Esophagus muscularis mucosa (tissue), 4 donors: ENCODE data around the gene ATG13. TPM values are rescaled to one million over a fixed set of nuclear protein-coding genes. Genes with fewer than 3 reads are reported as not detected.

Experiments used
- DNase-seq: peaks from one replicate; pipeline ENCODE4 v3.0.0-alpha.2; 2017; ENCODE audit errors: extremely low spot score
- H3K27ac ChIP-seq, 4 donors: fragments of 200-600 bp; sonication (generic); replicated peaks in 1 of 4; 1 replicate in 3 of 4; 2 replicates in 1 of 4; pipeline ENCODE4 v1.5.1; 2016 to 2019; ENCODE audit warnings: mild to moderate bottlenecking in 1 of 4
- H3K27me3 ChIP-seq, 4 donors: fragments of 200-600 bp; sonication (generic); one replicate each; pipeline versions ENCODE4 v1.5.1 to v1.6.0; 2016 to 2019
- H3K36me3 ChIP-seq, 4 donors: fragments of 200-600 bp; sonication (generic); one replicate each; pipeline ENCODE4 v1.5.1; 2016 to 2019
- H3K4me1 ChIP-seq, 4 donors: fragments of 200-600 bp; sonication (generic); one replicate each; pipeline ENCODE4 v1.5.1; 2016 to 2019
- H3K4me3 ChIP-seq, 4 donors: fragments of 200-600 bp; sonication (generic); 1 replicate in 2 of 4; 2 replicates in 2 of 4; pipeline ENCODE4 v1.5.1; 2016 to 2019; ENCODE audit warnings: mild to moderate bottlenecking in 4 of 4, moderate library complexity in 1 of 4
- H3K9me3 ChIP-seq, 4 donors: fragments of 200-600 bp; sonication (generic); 1 replicate in 3 of 4; 2 replicates in 1 of 4; pipeline ENCODE4 v1.5.1; 2016 to 2019
- CTCF ChIP-seq, 3 experiments: fragments of 200-600 bp in 2 of 3; fragments of 450-650 bp in 1 of 3; sonication (generic) in 2 of 3; IDR thresholded peaks; one replicate each; pipeline ENCODE4 v1.5.1; 2017 to 2019; ENCODE audit warnings: antibody characterized with exemption in 3 of 3, mild to moderate bottlenecking in 2 of 3, moderate library complexity in 1 of 3
- EP300 ChIP-seq: sonication (generic); formaldehyde crosslinking; IDR thresholded peaks from one replicate; pipeline ENCODE4 v1.6.1; 2017; ENCODE audit warnings: antibody characterized with exemption
- POLR2A ChIP-seq: fragments of 450-650 bp; IDR thresholded peaks from one replicate; pipeline ENCODE4 v1.6.1; 2017; ENCODE audit warnings: antibody characterized with exemption, moderate library complexity, mild to moderate bottlenecking, low read depth
- POLR2AphosphoS5 ChIP-seq, 2 donors: sonication (generic); formaldehyde crosslinking; IDR thresholded peaks; one replicate each; pipeline ENCODE4 v1.6.1; 2017; ENCODE audit warnings: antibody characterized with exemption in 2 of 2
- WGBS: methylation state at CpG from one replicate; pipeline ENCODE4 v1.1.5; 2018; 5-methylcytosine and 5-hydroxymethylcytosine counted together
- intact Hi-C: fragments of 100-400 bp; cut with DNase I; formaldehyde crosslinking; loops from one replicate; pipeline ENCODE4 v1.15.1; 2023
- total RNA-seq, 4 donors: library from RNA; depleted of rRNA; stranded (reverse); fragments of >200 nt; gene quantifications; one replicate each; pipeline versions ENCODE4 v1.1.0 to v1.2.1, GENCODE V29; 2016

ATG13 gene
- total RNA-seq, 4 donors from 2014 or later = 68.7 to 74.3 (median 72.1) TPM

- H3K4me3 ChIP-seq = no peak overlapping the region
- WGBS = 92% methylated on average over 15 of the region's 15 CpGs
- intact Hi-C loops = no loop called here
- H3K4me1 ChIP-seq = peaks cover 0 to 16% (median 3%) of the 10 kb centered on the region in 4 donors
- H3K27me3 ChIP-seq = no peaks in the 10 kb centered on the region
- H3K9me3 ChIP-seq = no peaks in the 10 kb centered on the region
- no peak for DNase-seq
- peaks cover 0 to 15% (median 4%) of the 10 kb centered on the region in 4 donors for H3K36me3 ChIP-seq
- no peak overlapping the region for H3K27ac ChIP-seq
- TF ChIP-seq POLR2AphosphoS5 (IDR thresholded peaks at IDR 0.05) (no peak), POLR2A (no peak), EP300 (no peak), CTCF (IDR thresholded peaks at IDR 0.05) (no peak)
These were observed 13.5 kb upstream of the ATG13 start for GRCh38 chr11:46603704-46604308.

GRCh38 chr11:46604796-46605195 is 12.6 kb upstream of the ATG13 start:
- Histone ChIP-seq H3K9me3 (no peaks in the 10 kb centered on the region), H3K36me3 (peaks cover 0 to 15% (median 4%) of the 10 kb centered on the region in 4 donors), H3K4me3 (no peak overlapping the region), H3K4me1 (peaks cover 0 to 16% (median 3%) of the 10 kb centered on the region in 4 donors), H3K27ac (no peak overlapping the region), H3K27me3 (no peaks in the 10 kb centered on the region)
- 100% methylated on average over 1 of the region's 1 CpG for WGBS
- DNase-seq = no peak
- intact Hi-C loops = no loop called here
- TF ChIP-seq EP300 (no peak), POLR2A (no peak), CTCF (IDR thresholded peaks at IDR 0.05) (no peak), POLR2AphosphoS5 (IDR thresholded peaks at IDR 0.05) (no peak)

GRCh38 chr11:46607516-46607915 is 9.8 kb upstream of the ATG13 start:
- no peak overlapping the region for H3K4me3 ChIP-seq
- H3K27ac ChIP-seq = no peak overlapping the region
- peaks cover 0 to 12% (median 4%) of the 10 kb centered on the region in 4 donors for H3K36me3 ChIP-seq
- TF ChIP-seq POLR2A (no peak), CTCF (IDR thresholded peaks at IDR 0.05) (no peak), EP300 (no peak), POLR2AphosphoS5 (IDR thresholded peaks at IDR 0.05) (no peak)
- 83% methylated on average over 1 of the region's 1 CpG for WGBS
- H3K27me3 ChIP-seq = no peaks in the 10 kb centered on the region
- no peaks in the 10 kb centered on the region for H3K9me3 ChIP-seq
- DNase-seq = no peak
- intact Hi-C loops = no loop called here
- H3K4me1 ChIP-seq = peaks cover 0 to 4% (median 2%) of the 10 kb centered on the region in 4 donors

GRCh38 chr11:46609386-46609785 is 8.0 kb upstream of the ATG13 start:
- H3K9me3 ChIP-seq = no peaks in the 10 kb centered on the region
- no peaks in the 10 kb centered on the region for H3K36me3 ChIP-seq
- no peak for DNase-seq
- H3K4me3 ChIP-seq = no peak overlapping the region
- no peak for TF ChIP-seq EP300
- no peak for TF ChIP-seq POLR2AphosphoS5 (IDR thresholded peaks at IDR 0.05)
- TF ChIP-seq CTCF (IDR thresholded peaks at IDR 0.05) = no peak
- no peak for TF ChIP-seq POLR2A
- H3K27ac ChIP-seq = no peak overlapping the region
- WGBS = 93% methylated on average over 6 of the region's 6 CpGs
- intact Hi-C loops = no loop called here
- H3K4me1 ChIP-seq = peaks cover 0 to 12% (median 5%) of the 10 kb centered on the region in 4 donors
- no peaks in the 10 kb centered on the region for H3K27me3 ChIP-seq
